Measurements from ENCODE around the gene ANTXR1. TPM values are rescaled to one million over a fixed set of nuclear protein-coding genes. Genes with fewer than 3 reads are reported as not detected.

Gene ANTXR1
- total RNA-seq, 1 experiment from 2014 or later, result 48.3 TPM

- intact Hi-C loops (cut with micrococcal nuclease; ENCODE audit: unreplicated experiment), result no loop called here
- Histone ChIP-seq H3K4me3 (no peak overlapping the region), H3K4me1 (replicated peaks; ENCODE audit: insufficient read depth) (no peaks in the 10 kb centered on the region), H2AFZ (no peak overlapping the region), H4K20me1 (ENCODE audit: insufficient read depth) (no peaks in the 10 kb centered on the region), H3K4me2 (no peak overlapping the region), H3K9me2 (ENCODE audit: insufficient read depth) (no peaks in the 10 kb centered on the region; the same call in 1 of the 2 replicates), H3K27me3 (ENCODE audit: insufficient read depth, low read depth) (no peaks in the 10 kb centered on the region), H3K79me2 (ENCODE audit: low read depth) (no peaks in the 10 kb centered on the region), H3K27ac (no peak overlapping the region), H3K9me3 (ENCODE audit: insufficient read depth, low read depth) (0 out of 2 replicates have a peak, but pooled peaks cover 4% of the 10 kb centered on the region), H3F3A (ENCODE audit: insufficient read depth, low read depth) (no peaks in the 10 kb centered on the region), H3K36me3 (ENCODE audit: low read depth) (no peaks in the 10 kb centered on the region)
- ChIA-PET POLR2A (ENCODE audit: unreplicated experiment) (no interaction called here), CTCF (no interaction called here)
- no TSS peak for BruUV-seq (replicated peaks)
- TF ChIP-seq EZH2 (IDR thresholded peaks at IDR 0.05; ENCODE audit: low read depth) (no peak), CTCF (conservative IDR thresholded peaks at IDR 0.05) (no peak)
- DNase-seq, result no peak
Measured at GRCh38 chr2:69275490-69275889, 262.5 kb downstream of the ANTXR1 start.

- no TSS peak for BruUV-seq (replicated peaks)
- TF ChIP-seq EZH2 (IDR thresholded peaks at IDR 0.05; ENCODE audit: low read depth) (no peak), CTCF (conservative IDR thresholded peaks at IDR 0.05) (no peak)
- Histone ChIP-seq H3F3A (ENCODE audit: insufficient read depth, low read depth) (no peaks in the 10 kb centered on the region), H3K4me2 (no peak overlapping the region), H2AFZ (no peak overlapping the region), H3K9me3 (ENCODE audit: insufficient read depth, low read depth) (0 out of 2 replicates have a peak, but pooled peaks cover 4% of the 10 kb centered on the region), H3K9me2 (ENCODE audit: insufficient read depth) (no peaks in the 10 kb centered on the region; the same call in 1 of the 2 replicates), H3K27ac (no peak overlapping the region), H3K4me1 (replicated peaks; ENCODE audit: insufficient read depth) (no peaks in the 10 kb centered on the region), H3K79me2 (ENCODE audit: low read depth) (no peaks in the 10 kb centered on the region), H3K27me3 (ENCODE audit: insufficient read depth, low read depth) (no peaks in the 10 kb centered on the region), H3K36me3 (ENCODE audit: low read depth) (no peaks in the 10 kb centered on the region), H4K20me1 (ENCODE audit: insufficient read depth) (no peaks in the 10 kb centered on the region), H3K4me3 (no peak overlapping the region)
- ChIA-PET CTCF (no interaction called here), POLR2A (ENCODE audit: unreplicated experiment) (no interaction called here)
- intact Hi-C loops (cut with micrococcal nuclease; ENCODE audit: unreplicated experiment), result no loop called here
- DNase-seq, result no peak
Measured at GRCh38 chr2:69278366-69278765, 265.4 kb downstream of the ANTXR1 start.

GRCh38 chr2:69279211-69279610 lies 266.2 kb downstream of the ANTXR1 start:
- POLR2A ChIA-PET (ENCODE audit: unreplicated experiment), result no interaction called here
- no peak for DNase-seq
- no peak overlapping the region for H3K4me2 ChIP-seq

More at GRCh38 chr2:69279211-69279610, 266.2 kb downstream of the ANTXR1 start:
- Histone ChIP-seq H3K9me3 (ENCODE audit: insufficient read depth, low read depth) (0 out of 2 replicates have a peak, but pooled peaks cover 4% of the 10 kb centered on the region), H4K20me1 (ENCODE audit: insufficient read depth) (no peaks in the 10 kb centered on the region), H3K27ac (no peak overlapping the region), H2AFZ (no peak overlapping the region), H3K36me3 (ENCODE audit: low read depth) (no peaks in the 10 kb centered on the region), H3K4me3 (no peak overlapping the region), H3F3A (ENCODE audit: insufficient read depth, low read depth) (no peaks in the 10 kb centered on the region), H3K27me3 (ENCODE audit: insufficient read depth, low read depth) (no peaks in the 10 kb centered on the region), H3K4me1 (replicated peaks; ENCODE audit: insufficient read depth) (no peaks in the 10 kb centered on the region), H3K79me2 (ENCODE audit: low read depth) (no peaks in the 10 kb centered on the region), H3K9me2 (ENCODE audit: insufficient read depth) (no peaks in the 10 kb centered on the region; the same call in 1 of the 2 replicates)
- no TSS peak for BruUV-seq (replicated peaks)
- TF ChIP-seq EZH2 (IDR thresholded peaks at IDR 0.05; ENCODE audit: low read depth) (no peak), CTCF (conservative IDR thresholded peaks at IDR 0.05) (no peak)
- CTCF ChIA-PET, result no interaction called here
- intact Hi-C loops (cut with micrococcal nuclease; ENCODE audit: unreplicated experiment), result no loop called here
